NCI-H2227 (cell line): ENCODE results near the gene PHRF1.
A peak's percentile ranks its signal among the peaks of the same experiment; 100 is the strongest.

ENCODE experiments used
- DNase-seq: peaks from one replicate; lab custom pipeline; 2025; ENCODE audit not compliant: unreplicated experiment; lab: John Stamatoyannopoulos, UW

PHRF1 gene

GRCh38 chr11:537622-538430 lies 38.4 kb upstream of the PHRF1 start:
- no peak for DNase-seq

GRCh38 chr11:538431-539051 lies 37.7 kb upstream of the PHRF1 start:
- DNase-seq: no peak

GRCh38 chr11:539971-540481 lies 36.2 kb upstream of the PHRF1 start:
- no peak for DNase-seq

- no peak for DNase-seq
These were observed 35.5 kb upstream of the PHRF1 start for GRCh38 chr11:540583-541432.

- DNase-seq: no peak
These were observed 34.8 kb upstream of the PHRF1 start for GRCh38 chr11:541433-541885.

GRCh38 chr11:544817-545166 lies 31.5 kb upstream of the PHRF1 start:
- DNase-seq: no peak

- no peak for DNase-seq
These were observed 31.1 kb upstream of the PHRF1 start for GRCh38 chr11:545171-545570.

- DNase-seq: peak; percentile 86
These were observed 27.3 kb upstream of the PHRF1 start for GRCh38 chr11:548700-549603.

GRCh38 chr11:550021-550745 lies 26.1 kb upstream of the PHRF1 start:
- no peak for DNase-seq

GRCh38 chr11:550746-551085 lies 25.6 kb upstream of the PHRF1 start:
- DNase-seq: no peak

GRCh38 chr11:551131-551530 lies 25.1 kb upstream of the PHRF1 start:
- no peak for DNase-seq

- DNase-seq: no peak
These were observed 24.7 kb upstream of the PHRF1 start for GRCh38 chr11:551596-551995.

- DNase-seq: no peak
These were observed 22.9 kb upstream of the PHRF1 start for GRCh38 chr11:553083-553987.

GRCh38 chr11:553988-554340 lies 22.3 kb upstream of the PHRF1 start:
- no peak for DNase-seq

GRCh38 chr11:554428-555226 lies 21.6 kb upstream of the PHRF1 start:
- DNase-seq: peak; percentile 95

- peak; percentile 77 for DNase-seq
These were observed 21.0 kb upstream of the PHRF1 start for GRCh38 chr11:555227-555779.

- peak; percentile 68 for DNase-seq
These were observed 20.2 kb upstream of the PHRF1 start for GRCh38 chr11:555780-556661.
